ENCODE data around the gene XRCC6.
"Not testable (repeated sequence)": the region's sequence is repeated elsewhere in the genome, so short reads cannot be mapped to it uniquely, and the experiment has no call there.

XRCC6 gene

DNA sequence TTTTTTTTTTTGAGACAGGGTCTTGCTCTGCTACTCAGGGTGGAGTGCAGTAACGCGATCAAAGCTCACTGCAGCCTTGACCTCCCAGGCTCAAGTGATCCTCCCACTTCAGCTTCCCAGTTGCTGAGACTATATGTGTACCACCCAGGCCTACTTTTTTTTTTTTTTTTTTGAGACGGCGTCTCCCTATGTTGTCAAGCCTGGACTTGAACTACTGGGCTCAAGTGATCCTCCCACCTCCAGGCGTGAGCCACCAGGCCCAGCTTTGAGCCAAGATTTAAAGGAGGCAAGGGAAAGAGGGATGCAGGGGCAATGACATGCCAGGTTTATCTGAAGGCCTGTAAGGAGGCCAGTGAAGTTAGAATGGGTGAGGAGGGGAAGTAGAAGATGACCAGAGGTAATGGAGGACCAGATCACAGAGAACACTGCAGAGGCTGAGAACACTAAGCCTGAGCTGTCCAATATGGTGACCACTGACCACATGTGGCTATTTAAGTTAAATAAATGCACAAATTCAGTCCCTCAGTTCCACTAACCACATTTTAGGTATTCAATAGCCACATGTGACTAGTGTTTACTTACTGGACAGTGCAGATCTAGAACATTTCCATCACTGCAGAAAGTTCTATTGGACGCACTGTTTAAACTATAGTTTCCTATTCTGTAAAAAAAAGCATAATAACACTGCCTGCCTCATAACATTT, 8.3 kb upstream of the XRCC6 start:
- no peak overlapping the region for H3K4me3 ChIP-seq (ENCODE audit: low read depth, low read length)
- in situ Hi-C loops (cut with HindIII; ENCODE audit: low sequenced_read_pairs) = no loop called here
- no peak for DNase-seq (ENCODE audit: low read depth)
- TF ChIP-seq, protein P1, sequence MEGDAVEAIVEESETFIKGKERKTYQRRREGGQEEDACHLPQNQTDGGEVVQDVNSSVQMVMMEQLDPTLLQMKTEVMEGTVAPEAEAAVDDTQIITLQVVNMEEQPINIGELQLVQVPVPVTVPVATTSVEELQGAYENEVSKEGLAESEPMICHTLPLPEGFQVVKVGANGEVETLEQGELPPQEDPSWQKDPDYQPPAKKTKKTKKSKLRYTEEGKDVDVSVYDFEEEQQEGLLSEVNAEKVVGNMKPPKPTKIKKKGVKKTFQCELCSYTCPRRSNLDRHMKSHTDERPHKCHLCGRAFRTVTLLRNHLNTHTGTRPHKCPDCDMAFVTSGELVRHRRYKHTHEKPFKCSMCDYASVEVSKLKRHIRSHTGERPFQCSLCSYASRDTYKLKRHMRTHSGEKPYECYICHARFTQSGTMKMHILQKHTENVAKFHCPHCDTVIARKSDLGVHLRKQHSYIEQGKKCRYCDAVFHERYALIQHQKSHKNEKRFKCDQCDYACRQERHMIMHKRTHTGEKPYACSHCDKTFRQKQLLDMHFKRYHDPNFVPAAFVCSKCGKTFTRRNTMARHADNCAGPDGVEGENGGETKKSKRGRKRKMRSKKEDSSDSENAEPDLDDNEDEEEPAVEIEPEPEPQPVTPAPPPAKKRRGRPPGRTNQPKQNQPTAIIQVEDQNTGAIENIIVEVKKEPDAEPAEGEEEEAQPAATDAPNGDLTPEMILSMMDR (IDR thresholded peaks at IDR 0.05; ENCODE audit: low read depth, low read length, missing control alignments) = no peak

DNA sequence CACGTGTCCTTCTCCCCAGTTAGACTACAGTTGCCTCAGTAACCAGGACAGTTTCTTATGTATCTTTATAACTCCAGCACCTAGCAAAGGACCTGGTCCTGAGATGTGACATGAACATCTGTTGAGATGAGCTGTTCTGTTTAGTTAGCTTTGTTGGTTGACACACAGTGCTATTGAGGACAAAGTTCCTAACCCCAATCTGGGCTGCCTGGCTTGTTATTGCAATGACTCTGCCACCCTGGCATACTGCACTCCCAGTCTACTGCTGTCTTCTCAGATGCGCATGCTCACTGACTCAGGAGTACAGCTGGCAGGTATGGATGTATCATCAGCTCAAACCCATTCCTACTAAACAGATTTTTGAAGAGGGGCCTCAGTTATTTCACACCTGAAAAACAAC, 7.6 kb upstream of the XRCC6 start:
- H3K4me3 ChIP-seq (ENCODE audit: low read depth, low read length) = no peak overlapping the region
- DNase-seq (ENCODE audit: low read depth) = no peak
- in situ Hi-C loops (cut with HindIII; ENCODE audit: low sequenced_read_pairs) = no loop called here
- TF ChIP-seq, protein P1 (IDR thresholded peaks at IDR 0.05; ENCODE audit: low read depth, low read length, missing control alignments) = no peak

DNA sequence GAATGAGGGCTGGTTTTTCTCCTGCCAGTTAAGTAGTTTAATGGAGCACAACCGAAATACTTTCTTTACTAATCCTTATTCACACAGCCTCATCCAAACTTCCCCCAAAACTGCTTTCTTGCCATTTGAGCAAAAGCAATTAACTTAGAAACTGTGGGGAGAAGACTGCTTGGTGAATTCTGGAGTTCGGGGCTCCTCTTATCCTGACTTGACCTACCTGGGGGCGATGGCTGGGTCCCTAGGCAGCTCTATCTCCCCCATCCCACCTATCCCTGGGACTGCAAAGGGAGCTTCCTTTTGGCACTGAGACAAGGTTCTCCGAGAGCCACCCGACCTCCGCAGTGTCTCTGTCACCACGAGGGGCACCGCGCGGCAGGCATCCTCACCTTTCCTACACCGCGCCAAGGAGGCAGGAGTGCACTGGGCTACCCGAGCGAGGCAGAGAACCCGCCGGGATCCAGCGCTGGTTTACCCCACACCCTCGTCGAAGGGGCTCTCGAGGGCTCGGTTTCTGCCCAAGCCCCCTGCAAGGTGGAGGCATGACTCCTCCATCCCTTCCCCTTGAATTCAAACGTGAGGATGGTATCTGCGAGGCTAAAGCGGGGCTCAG, 1.0 kb upstream of the XRCC6 start:
- H3K4me3 ChIP-seq (ENCODE audit: low read depth, low read length) = peak overlapping the region; percentile 99
- in situ Hi-C loops (cut with HindIII; ENCODE audit: low sequenced_read_pairs) = loop anchor here (5.0 kb wide), 1 partner anchor 32 kb away; no protein-coding TSS in a partner anchor

DNA sequence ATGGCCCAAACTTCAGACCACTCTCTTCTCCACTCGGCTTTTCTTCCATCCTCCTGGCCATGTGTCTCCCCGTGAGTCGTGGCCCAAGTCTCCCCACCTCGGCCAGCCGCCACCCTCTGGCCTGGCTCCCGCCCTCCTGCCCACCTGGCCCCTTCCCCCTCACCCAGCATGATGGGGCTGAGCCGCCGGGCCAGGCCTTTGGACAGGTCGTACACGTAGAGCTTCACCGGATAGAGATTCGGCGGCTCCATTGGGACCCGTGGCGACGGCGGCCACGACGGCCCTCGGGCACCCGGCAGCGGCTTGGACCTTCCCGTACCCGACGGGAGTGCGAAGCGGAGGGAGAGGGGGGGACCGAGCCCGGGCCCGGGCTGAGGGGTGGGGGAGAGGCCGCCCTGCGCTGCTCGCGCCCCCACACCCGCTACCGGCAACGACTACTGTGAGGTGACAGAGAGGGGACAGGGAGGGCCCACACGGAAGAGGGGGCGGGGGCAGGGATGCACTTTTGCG, 451 bp upstream of the XRCC6 start, which contains the start of gene DESI1:
DESI1 (minus strand) TSS at position 455 of the 510 bp plus-strand sequence; CDS start at position 251, 204 bp downstream.
- peak within 1 kb of the TSS; percentile 99 for H3K4me3 ChIP-seq (ENCODE audit: low read depth, low read length)
- in situ Hi-C loops (cut with HindIII; ENCODE audit: low sequenced_read_pairs) = no loop called here
- TF ChIP-seq, protein P1 (IDR thresholded peaks at IDR 0.05; ENCODE audit: low read depth, low read length, missing control alignments) = no peak
- no peak for DNase-seq (ENCODE audit: low read depth)

More for the DNA sequence above, 1.0 kb upstream of the XRCC6 start:
- no peak for DNase-seq (ENCODE audit: low read depth)
- TF ChIP-seq, protein P1 (IDR thresholded peaks at IDR 0.05; ENCODE audit: low read depth, low read length, missing control alignments) = no peak

DNA sequence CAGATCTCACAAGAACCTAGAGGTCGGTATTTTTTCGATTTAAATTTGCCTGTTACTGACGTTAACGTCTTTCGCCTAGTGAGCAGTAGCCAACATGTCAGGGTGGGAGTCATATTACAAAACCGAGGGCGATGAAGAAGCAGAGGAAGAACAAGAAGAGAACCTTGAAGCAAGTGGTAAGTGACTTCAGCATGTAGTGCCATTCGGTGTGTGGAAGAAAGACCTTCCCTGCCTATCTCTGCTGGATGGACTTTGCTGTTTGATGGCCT, 750 bp downstream of the XRCC6 start:
- in situ Hi-C loops (cut with HindIII; ENCODE audit: low sequenced_read_pairs) = no loop called here

DNA sequence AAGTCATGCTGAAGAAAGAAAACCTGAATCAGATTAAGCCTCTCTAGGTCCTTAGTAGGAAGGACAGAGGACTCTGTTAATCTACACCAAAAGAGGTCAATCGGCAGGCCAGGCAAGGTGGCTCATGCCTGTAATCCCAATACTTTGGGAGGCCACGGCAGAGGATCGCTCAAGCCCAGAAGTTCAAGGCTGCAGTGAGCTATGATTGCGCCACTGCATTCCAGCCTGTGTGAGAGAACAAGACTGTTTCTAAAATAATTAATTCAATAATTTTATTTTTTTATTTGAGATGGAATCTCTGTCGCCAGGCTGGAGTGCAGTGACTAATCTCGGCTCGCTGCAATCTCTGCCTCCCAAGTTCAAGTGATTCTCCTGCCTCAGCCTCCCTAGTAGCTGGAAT, 4.5 kb downstream of the XRCC6 start:
- in situ Hi-C loops (cut with HindIII; ENCODE audit: low sequenced_read_pairs) = no loop called here
- DNase-seq (ENCODE audit: low read depth) = no peak

More for the DNA sequence above, 750 bp downstream of the XRCC6 start:
- DNase-seq (ENCODE audit: low read depth) = no peak
- H3K4me3 ChIP-seq (ENCODE audit: low read depth, low read length) = peak overlapping the region; percentile 99
- TF ChIP-seq, protein P1 (IDR thresholded peaks at IDR 0.05; ENCODE audit: low read depth, low read length, missing control alignments) = no peak

DNA sequence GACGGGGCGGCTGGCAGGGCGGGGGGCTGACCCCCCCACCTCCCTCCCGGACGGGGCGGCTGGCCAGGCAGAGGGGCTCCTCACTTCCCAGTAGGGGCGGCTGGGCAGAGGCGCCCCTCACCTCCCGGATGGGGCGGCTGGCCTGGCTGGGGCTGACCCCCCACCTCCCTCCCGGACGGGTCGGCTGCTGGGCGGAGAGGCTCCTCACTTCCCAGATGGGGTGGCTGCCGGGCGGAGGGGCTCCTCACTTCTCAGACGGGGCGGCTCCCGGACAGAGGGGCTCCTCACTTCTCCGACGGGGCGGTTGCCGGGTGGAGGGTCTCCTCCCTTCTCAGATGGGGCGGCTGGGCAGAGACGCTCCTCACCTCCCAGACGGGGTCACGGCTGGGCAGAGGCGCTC, 10.0 kb downstream of the XRCC6 start:
- DNase-seq (ENCODE audit: low read depth); H3K4me3 ChIP-seq (ENCODE audit: low read depth, low read length); in situ Hi-C loops (cut with HindIII; ENCODE audit: low sequenced_read_pairs): not testable (repeated sequence)

More for the DNA sequence above, 4.5 kb downstream of the XRCC6 start:
- no peak overlapping the region for H3K4me3 ChIP-seq (ENCODE audit: low read depth, low read length)
- TF ChIP-seq, protein P1 (IDR thresholded peaks at IDR 0.05; ENCODE audit: low read depth, low read length, missing control alignments) = no peak

DNA sequence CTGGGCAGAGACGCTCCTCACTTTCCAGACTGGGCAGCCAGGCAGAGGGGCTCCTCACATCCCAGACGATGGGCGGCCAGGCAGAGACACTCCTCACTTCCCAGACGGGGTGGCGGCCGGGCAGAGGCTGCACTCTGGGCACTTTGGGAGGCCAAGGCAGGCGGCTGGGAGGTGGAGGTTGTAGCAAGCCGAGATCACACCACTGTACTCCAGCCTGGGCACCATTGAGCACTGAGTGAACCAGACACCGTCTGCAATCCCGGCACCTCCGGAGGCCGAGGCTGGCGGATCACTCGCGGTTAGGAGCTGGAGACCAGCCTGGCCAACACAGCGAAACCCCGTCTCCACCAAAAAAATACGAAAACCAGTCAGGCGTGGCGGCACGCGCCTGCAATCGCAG, 10.5 kb downstream of the XRCC6 start:
- DNase-seq (ENCODE audit: low read depth); H3K4me3 ChIP-seq (ENCODE audit: low read depth, low read length); in situ Hi-C loops (cut with HindIII; ENCODE audit: low sequenced_read_pairs): not testable (repeated sequence)

DNA sequence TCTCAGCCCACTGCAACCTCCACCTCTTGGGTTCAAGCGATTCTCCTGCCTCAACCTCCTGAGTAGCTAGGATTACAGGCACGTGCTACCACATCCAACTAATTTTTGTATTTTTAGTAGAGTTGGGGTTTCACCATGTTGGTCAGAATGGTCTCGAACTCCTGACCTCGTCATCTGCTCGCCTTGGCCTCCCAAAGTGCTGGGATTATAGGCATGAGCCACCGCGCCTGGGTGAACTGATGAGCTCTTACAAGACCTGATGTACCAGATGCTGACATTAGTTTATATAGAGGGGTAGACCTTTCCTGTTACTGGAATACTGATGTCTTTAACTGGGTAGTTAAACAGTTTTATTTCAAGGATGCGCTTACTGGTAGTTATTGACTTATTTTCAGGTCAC, 13.5 kb downstream of the XRCC6 start:
- H3K4me3 ChIP-seq (ENCODE audit: low read depth, low read length); DNase-seq (ENCODE audit: low read depth); in situ Hi-C loops (cut with HindIII; ENCODE audit: low sequenced_read_pairs): not testable (repeated sequence)
